Astrocyte of the cerebellum (primary cell): ENCODE measurements around the gene CNDP2.

ENCODE experiments used
- DNase-seq: peaks from one replicate; pipeline ENCODE4 v3.0.0-alpha.2; 2011; ENCODE audit warnings: low read depth
- H3K4me3 ChIP-seq: 2 replicates; pipeline ENCODE4 v1.5.1; 2011; ENCODE audit warnings: mild to moderate bottlenecking, low read depth, low read length, moderate library complexity
- in situ Hi-C: cut with HindIII; loops from 2 replicates; pipeline ENCODE4 v1.10.0; 2017; ENCODE audit warnings: low sequenced_read_pairs
- TF ChIP-seq, protein P1 (sequence below): IDR thresholded peaks from 2 replicates; pipeline ENCODE4 v1.5.1; 2012; ENCODE audit warnings: low read length, low read depth, moderate library complexity, mild to moderate bottlenecking; ENCODE audit errors: missing control alignments

The CNDP2 gene

DNA sequence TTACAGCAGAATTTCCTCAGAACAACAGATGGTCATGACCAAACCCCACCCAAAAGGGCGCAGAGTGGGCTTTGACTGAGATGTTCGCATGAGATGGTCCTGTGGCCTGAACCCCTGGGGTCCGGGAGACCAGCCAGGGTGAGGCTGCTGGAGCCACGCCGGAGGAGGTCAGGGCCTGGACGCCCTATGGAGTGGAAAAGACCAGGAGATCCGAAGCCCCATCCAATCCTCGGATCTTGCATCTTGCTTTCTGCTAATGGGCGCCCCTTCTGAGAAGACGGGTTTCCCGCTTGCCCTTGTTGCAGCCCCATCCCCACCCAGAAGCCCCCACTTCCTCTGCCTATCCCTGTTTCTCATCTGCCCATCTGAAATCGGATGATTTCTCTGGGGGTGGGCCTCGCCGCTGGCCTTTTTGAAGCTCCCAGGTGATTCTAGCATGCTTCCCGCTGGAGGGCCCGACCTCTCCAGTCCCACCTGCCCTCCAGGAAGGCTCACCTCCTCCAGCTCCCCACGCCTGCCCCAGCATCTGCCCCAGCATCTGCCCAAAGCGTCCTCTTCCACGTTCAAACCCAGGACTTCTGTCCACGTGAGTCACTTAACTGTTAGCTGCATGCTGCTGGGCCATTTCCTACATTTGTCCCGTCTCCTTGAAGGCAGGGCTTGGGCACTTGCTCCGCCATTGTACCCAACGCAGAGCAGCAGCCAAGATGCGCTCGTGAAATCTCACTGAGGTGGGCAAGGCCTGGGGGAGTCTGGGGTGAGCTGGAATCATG is 33.8 kb downstream of the CNDP2 start:
- in situ Hi-C loops = no loop called here
- DNase-seq = no peak

DNA sequence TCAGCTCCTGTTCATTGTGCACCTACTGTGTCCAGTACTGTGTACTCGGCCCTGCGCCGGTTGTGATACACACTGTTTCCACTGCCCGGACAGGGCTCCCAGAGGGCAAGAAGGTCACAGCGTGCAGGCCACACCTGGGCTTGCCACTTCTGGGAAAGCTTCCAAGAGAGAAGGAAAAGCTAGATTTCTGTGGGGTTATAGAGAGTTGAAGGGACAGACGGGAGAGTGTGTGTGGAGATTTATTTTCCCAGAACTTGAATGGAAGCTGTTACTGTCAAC is 34.4 kb downstream of the CNDP2 start:
- H3K4me3 ChIP-seq = no peak overlapping the region
- TF ChIP-seq, protein P1, sequence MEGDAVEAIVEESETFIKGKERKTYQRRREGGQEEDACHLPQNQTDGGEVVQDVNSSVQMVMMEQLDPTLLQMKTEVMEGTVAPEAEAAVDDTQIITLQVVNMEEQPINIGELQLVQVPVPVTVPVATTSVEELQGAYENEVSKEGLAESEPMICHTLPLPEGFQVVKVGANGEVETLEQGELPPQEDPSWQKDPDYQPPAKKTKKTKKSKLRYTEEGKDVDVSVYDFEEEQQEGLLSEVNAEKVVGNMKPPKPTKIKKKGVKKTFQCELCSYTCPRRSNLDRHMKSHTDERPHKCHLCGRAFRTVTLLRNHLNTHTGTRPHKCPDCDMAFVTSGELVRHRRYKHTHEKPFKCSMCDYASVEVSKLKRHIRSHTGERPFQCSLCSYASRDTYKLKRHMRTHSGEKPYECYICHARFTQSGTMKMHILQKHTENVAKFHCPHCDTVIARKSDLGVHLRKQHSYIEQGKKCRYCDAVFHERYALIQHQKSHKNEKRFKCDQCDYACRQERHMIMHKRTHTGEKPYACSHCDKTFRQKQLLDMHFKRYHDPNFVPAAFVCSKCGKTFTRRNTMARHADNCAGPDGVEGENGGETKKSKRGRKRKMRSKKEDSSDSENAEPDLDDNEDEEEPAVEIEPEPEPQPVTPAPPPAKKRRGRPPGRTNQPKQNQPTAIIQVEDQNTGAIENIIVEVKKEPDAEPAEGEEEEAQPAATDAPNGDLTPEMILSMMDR = no peak
- in situ Hi-C loops = no loop called here
- DNase-seq = no peak

More for the DNA sequence above, 33.8 kb downstream of the CNDP2 start:
- TF ChIP-seq, protein P1 = no peak
- H3K4me3 ChIP-seq = no peak overlapping the region

DNA sequence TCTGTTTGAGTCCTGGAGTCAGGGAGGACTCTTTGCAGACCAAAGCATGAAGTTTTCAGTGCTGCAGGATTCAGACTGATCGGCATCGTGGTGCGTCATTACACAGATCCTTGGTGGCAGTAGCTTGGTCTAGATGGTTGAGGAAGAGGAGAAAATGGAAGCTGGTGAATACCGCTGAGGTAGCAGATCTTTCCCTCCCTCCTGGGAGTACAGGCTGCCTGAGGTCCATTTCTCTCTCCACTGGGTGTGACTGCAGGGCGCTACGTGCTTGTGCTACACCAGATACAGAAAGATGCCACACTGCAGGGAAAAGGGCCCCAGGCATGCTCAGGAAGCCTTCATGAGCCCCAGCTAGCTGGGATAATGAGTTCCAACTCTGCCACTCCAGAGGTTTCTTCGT is 34.9 kb downstream of the CNDP2 start:
- DNase-seq = no peak
- TF ChIP-seq, protein P1 = no peak
- H3K4me3 ChIP-seq = no peak overlapping the region
- in situ Hi-C loops = no loop called here

DNA sequence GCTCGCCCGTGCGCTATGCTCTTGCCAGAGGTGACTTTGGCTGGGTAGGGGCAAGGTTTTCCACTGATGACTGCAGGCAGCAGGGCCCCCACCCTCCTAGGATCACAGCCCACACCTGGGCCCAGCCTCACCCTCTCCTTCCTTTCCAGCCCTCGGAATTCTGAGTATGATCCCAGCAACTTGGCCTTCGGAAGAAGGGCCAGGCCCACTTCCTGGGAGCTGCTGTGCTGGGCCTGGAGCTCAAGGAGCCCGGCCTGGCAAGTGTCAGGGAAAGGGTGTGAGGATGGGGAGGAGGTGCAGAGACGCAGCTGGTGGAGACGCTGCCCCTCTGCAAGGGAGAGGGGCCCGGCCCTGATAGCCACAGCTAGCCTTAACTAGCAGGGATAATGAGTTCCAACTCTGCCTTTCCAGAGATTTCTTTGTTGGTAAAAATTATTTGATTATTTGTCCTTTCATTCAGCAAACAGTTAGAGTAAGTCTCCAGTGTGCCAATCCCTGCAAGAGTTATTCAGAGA is 36.4 kb downstream of the CNDP2 start:
- no peak for DNase-seq
- no peak overlapping the region for H3K4me3 ChIP-seq
- TF ChIP-seq, protein P1 = no peak
- in situ Hi-C loops = no loop called here

DNA sequence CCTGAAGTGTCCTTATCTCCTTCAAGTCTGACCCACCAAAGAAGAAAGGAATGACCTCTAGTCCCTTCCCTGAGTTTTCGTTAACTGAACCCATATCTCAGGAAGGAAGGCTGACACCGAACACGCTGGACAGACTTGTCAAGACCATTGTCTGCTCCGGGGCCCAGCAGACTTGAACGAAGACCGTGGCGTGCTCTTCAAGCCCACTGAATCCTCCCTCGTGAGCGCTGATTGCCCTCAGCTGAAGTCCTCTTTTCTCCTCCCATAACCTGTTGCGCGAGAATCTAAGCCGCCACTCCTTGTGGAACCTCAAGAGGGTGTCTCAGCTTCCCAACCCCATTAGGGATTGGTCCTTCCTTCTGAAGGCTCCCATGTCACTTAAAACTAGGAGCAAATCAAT is 37.5 kb downstream of the CNDP2 start:
- TF ChIP-seq, protein P1 = no peak
- no peak overlapping the region for H3K4me3 ChIP-seq
- in situ Hi-C loops = no loop called here
- no peak for DNase-seq

DNA sequence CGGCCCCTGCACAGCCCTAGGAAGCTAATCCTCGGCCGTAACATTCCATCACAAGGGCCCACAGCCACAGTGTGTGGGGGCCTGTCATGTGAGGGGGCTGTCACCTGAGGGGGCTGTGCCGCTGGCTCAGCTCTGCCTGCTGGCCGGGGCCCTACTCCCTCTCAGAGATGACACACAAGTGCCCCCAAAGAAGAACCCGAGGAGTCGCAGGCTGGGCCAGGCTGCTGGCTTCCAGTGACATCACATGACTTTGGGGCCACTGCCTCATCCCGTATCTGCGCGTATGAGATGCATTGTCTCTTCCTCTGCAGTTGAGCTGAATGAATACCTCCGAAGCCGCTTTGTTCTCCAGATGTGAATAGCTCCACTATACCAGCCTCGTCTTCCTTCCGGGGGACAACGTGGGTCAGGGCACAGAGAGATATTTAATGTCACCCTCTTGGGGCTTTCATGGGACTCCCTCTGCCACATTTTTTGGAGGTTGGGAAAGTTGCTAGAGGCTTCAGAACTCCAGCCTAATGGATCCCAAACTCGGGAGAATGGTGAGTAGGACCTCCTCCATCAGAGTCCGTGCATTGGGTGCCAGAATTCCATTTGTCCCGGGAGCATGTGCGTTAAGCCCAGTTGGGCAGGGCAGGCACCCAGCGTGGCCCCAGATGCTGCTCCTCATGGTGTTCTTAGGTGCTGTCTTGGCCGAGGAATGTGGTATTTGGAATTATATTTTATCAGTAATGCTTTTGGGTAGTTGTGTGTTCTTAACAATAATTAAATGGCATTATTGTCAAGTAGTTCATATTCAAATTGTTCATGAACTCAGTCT is 38.2 kb downstream of the CNDP2 start, which contains the start of gene CNDP1:
TSS of gene CNDP1 (plus strand) at position 351 of the 820 bp plus-strand sequence. CDS start at position 519, 168 bp downstream.
- TF ChIP-seq, protein P1 = no peak
- no peak for DNase-seq
- no peak within 1 kb of the TSS for H3K4me3 ChIP-seq
- in situ Hi-C loops = no loop called here
